ENCODE measurements around the gene EPHX1. TPM values are rescaled to one million over a fixed set of nuclear protein-coding genes. Genes with fewer than 3 reads are reported as not detected.
"Not testable (repeated sequence)": the region's sequence is repeated elsewhere in the genome, so short reads cannot be mapped to it uniquely, and the experiment has no call there.

EPHX1 gene
- polyA plus RNA-seq, 3 donors, result 52.0 to 60.3 (median 58.9) TPM

- DNase-seq (ENCODE audit: extremely low read depth in 1 of 11, low read depth in 9 of 11, low spot score in 4 of 11), result peak in 1 of 11 donors; percentile 42
Measured at GRCh38 chr1:225810579-225811538, 935 bp downstream of the EPHX1 start.

- DNase-seq (ENCODE audit: extremely low read depth in 1 of 11, low read depth in 9 of 11, low spot score in 4 of 11), result no peak
Measured at GRCh38 chr1:225811622-225812487, 1.9 kb downstream of the EPHX1 start.

GRCh38 chr1:225812488-225813213 is 2.7 kb downstream of the EPHX1 start:
- DNase-seq (ENCODE audit: extremely low read depth in 1 of 11, low read depth in 9 of 11, low spot score in 4 of 11), result no peak

- DNase-seq (ENCODE audit: extremely low read depth in 1 of 11, low read depth in 9 of 11, low spot score in 4 of 11), result no peak
Measured at GRCh38 chr1:225813214-225813964, 3.5 kb downstream of the EPHX1 start.

GRCh38 chr1:225814381-225814780 is 4.5 kb downstream of the EPHX1 start:
- no peak for DNase-seq (ENCODE audit: extremely low read depth in 1 of 11, low read depth in 9 of 11, low spot score in 4 of 11)

GRCh38 chr1:225815090-225815489 is 5.2 kb downstream of the EPHX1 start:
- not testable (repeated sequence) for DNase-seq (ENCODE audit: extremely low read depth in 1 of 11, low read depth in 9 of 11, low spot score in 4 of 11)

GRCh38 chr1:225815526-225816178 is 5.7 kb downstream of the EPHX1 start:
- DNase-seq (ENCODE audit: extremely low read depth in 1 of 11, low read depth in 9 of 11, low spot score in 4 of 11), result no peak

- no peak for DNase-seq (ENCODE audit: extremely low read depth in 1 of 11, low read depth in 9 of 11, low spot score in 4 of 11)
Measured at GRCh38 chr1:225816643-225817538, 7.0 kb downstream of the EPHX1 start.

GRCh38 chr1:225817611-225818061 is 7.7 kb downstream of the EPHX1 start:
- DNase-seq (ENCODE audit: extremely low read depth in 1 of 11, low read depth in 9 of 11, low spot score in 4 of 11), result no peak

- no peak for DNase-seq (ENCODE audit: extremely low read depth in 1 of 11, low read depth in 9 of 11, low spot score in 4 of 11)
Measured at GRCh38 chr1:225818229-225818628, 8.3 kb downstream of the EPHX1 start.

- DNase-seq (ENCODE audit: extremely low read depth in 1 of 11, low read depth in 9 of 11, low spot score in 4 of 11), result no peak
Measured at GRCh38 chr1:225819346-225820192, 9.6 kb downstream of the EPHX1 start.

- no peak for DNase-seq (ENCODE audit: extremely low read depth in 1 of 11, low read depth in 9 of 11, low spot score in 4 of 11)
Measured at GRCh38 chr1:225820522-225821120, 10.7 kb downstream of the EPHX1 start.

GRCh38 chr1:225822655-225823403 is 12.9 kb downstream of the EPHX1 start:
- DNase-seq (ENCODE audit: extremely low read depth in 1 of 11, low read depth in 9 of 11, low spot score in 4 of 11), result no peak

GRCh38 chr1:225823811-225824261 is 13.9 kb downstream of the EPHX1 start:
- DNase-seq (ENCODE audit: extremely low read depth in 1 of 11, low read depth in 9 of 11, low spot score in 4 of 11), result no peak

GRCh38 chr1:225824533-225824941 is 14.6 kb downstream of the EPHX1 start:
- no peak for DNase-seq (ENCODE audit: extremely low read depth in 1 of 11, low read depth in 9 of 11, low spot score in 4 of 11)

Measured in renal cortex interstitium (tissue), 11 donors.